Activated CD4-positive, alpha-beta T cell treated with anti-CD3 and anti-CD28 coated beads, Interleukin-2, amount 10 ng/mL, durations not matched to agents 7 days and 5 days (primary cell): ENCODE data around the gene KCNK17. TPM values are rescaled to one million over a fixed set of nuclear protein-coding genes. Genes with fewer than 3 reads are reported as not detected.

ENCODE experiments used
- total RNA-seq, 2 experiments: library from RNA; stranded (reverse); gene quantifications; one replicate each; pipeline ENCODE4 v1.2.3, GENCODE V29; 2021

The KCNK17 gene
- total RNA-seq, 2 experiments from 2014 or later, result not detected

Other genes starting within 250 kb of the KCNK17 start
- gene SAYSD1, start 199.2 kb downstream of the KCNK17 start, total RNA-seq, result 10 to 100 TPM; 14.3 to 15.1 TPM
- gene KCNK5, start 84.9 kb downstream of the KCNK17 start, total RNA-seq, result 1 to 10 TPM; 4.2 to 4.8 TPM
- not detected for gene KCNK16, start 8.3 kb upstream of the KCNK17 start, total RNA-seq